HUES48 (cell line): ENCODE measurements around the gene DOCK2.
"Not testable (repeated sequence)": the region's sequence is repeated elsewhere in the genome, so short reads cannot be mapped to it uniquely, and the experiment has no call there.

ENCODE experiments used
- H3K27ac ChIP-seq: one replicate; pipeline ENCODE4 v1.7.0; 2013; ENCODE audit warnings: low read depth, low read length, inconsistent platforms
- H3K27me3 ChIP-seq: 2 replicates; pipeline ENCODE4 v1.6.1; 2013; ENCODE audit warnings: mild to moderate bottlenecking, low read length; ENCODE audit not compliant: control insufficient read depth, insufficient read depth
- H3K36me3 ChIP-seq: 2 replicates; pipeline ENCODE4 v1.6.1; 2013; ENCODE audit warnings: low read length; ENCODE audit not compliant: control insufficient read depth, insufficient read depth
- H3K4me1 ChIP-seq: 2 replicates; pipeline ENCODE4 v1.6.1; 2013; ENCODE audit warnings: mild to moderate bottlenecking, low read length; ENCODE audit not compliant: control insufficient read depth, insufficient read depth
- H3K4me3 ChIP-seq: 2 replicates; pipeline ENCODE4 v1.5.1; 2013; ENCODE audit warnings: mild to moderate bottlenecking, low read depth, low read length
- H3K9ac ChIP-seq: 2 replicates; pipeline ENCODE4 v1.6.1; 2013; ENCODE audit warnings: mild to moderate bottlenecking, low read depth, low read length, moderate library complexity
- H3K9me3 ChIP-seq: 2 replicates; pipeline ENCODE4 v1.6.1; 2013; ENCODE audit warnings: low read length; ENCODE audit not compliant: control insufficient read depth, insufficient read depth

Gene DOCK2

GRCh38 chr5:169828385-169828784 is 191.3 kb downstream of the DOCK2 start:
- Histone ChIP-seq H3K36me3 (no peaks in the 10 kb centered on the region), H3K27me3 (no peaks in the 10 kb centered on the region), H3K27ac (no peak overlapping the region), H3K4me1 (peaks cover 4% of the 10 kb centered on the region; the same call in 1 of the 2 replicates), H3K9ac (no peak overlapping the region), H3K9me3 (no peaks in the 10 kb centered on the region), H3K4me3 (no peak overlapping the region)

- Histone ChIP-seq H3K36me3 (no peaks in the 10 kb centered on the region), H3K9ac (no peak overlapping the region), H3K4me3 (no peak overlapping the region), H3K27ac (no peak overlapping the region), H3K27me3 (no peaks in the 10 kb centered on the region), H3K4me1 (peaks cover 4% of the 10 kb centered on the region; the same call in 1 of the 2 replicates), H3K9me3 (no peaks in the 10 kb centered on the region)
These were observed 194.3 kb downstream of the DOCK2 start for GRCh38 chr5:169831331-169831730.

- H3K27ac ChIP-seq, result no peak overlapping the region
These were observed 195.2 kb downstream of the DOCK2 start for GRCh38 chr5:169832304-169832703.

GRCh38 chr5:169832845-169833244 is 195.8 kb downstream of the DOCK2 start:
- H3K27me3 ChIP-seq, result no peaks in the 10 kb centered on the region
- no peaks in the 10 kb centered on the region for H3K9me3 ChIP-seq
- no peak overlapping the region for H3K9ac ChIP-seq
- no peaks in the 10 kb centered on the region for H3K36me3 ChIP-seq
- H3K27ac ChIP-seq, result no peak overlapping the region
- no peaks in the 10 kb centered on the region for H3K4me1 ChIP-seq
- no peak overlapping the region for H3K4me3 ChIP-seq

More at GRCh38 chr5:169832304-169832703, 195.2 kb downstream of the DOCK2 start:
- Histone ChIP-seq H3K4me3 (no peak overlapping the region), H3K9ac (no peak overlapping the region), H3K4me1 (no peaks in the 10 kb centered on the region), H3K27me3 (no peaks in the 10 kb centered on the region), H3K36me3 (no peaks in the 10 kb centered on the region), H3K9me3 (no peaks in the 10 kb centered on the region)

GRCh38 chr5:169833681-169834292 is 196.7 kb downstream of the DOCK2 start:
- not testable (repeated sequence) for H3K27me3 ChIP-seq, H3K4me1 ChIP-seq, H3K9me3 ChIP-seq, H3K27ac ChIP-seq, H3K36me3 ChIP-seq, H3K9ac ChIP-seq, H3K4me3 ChIP-seq

- not testable (repeated sequence) for H3K4me3 ChIP-seq, H3K27me3 ChIP-seq, H3K9me3 ChIP-seq, H3K9ac ChIP-seq, H3K36me3 ChIP-seq, H3K27ac ChIP-seq, H3K4me1 ChIP-seq
These were observed 197.5 kb downstream of the DOCK2 start for GRCh38 chr5:169834540-169834939.

GRCh38 chr5:169836835-169837536 is 199.9 kb downstream of the DOCK2 start:
- H3K4me3 ChIP-seq, result no peak overlapping the region
- no peak overlapping the region for H3K27ac ChIP-seq
- no peaks in the 10 kb centered on the region for H3K9me3 ChIP-seq
- H3K4me1 ChIP-seq, result no peaks in the 10 kb centered on the region
- no peaks in the 10 kb centered on the region for H3K27me3 ChIP-seq
- no peak overlapping the region for H3K9ac ChIP-seq
- H3K36me3 ChIP-seq, result no peaks in the 10 kb centered on the region

- no peak overlapping the region for H3K27ac ChIP-seq
- no peaks in the 10 kb centered on the region for H3K4me1 ChIP-seq
- no peaks in the 10 kb centered on the region for H3K27me3 ChIP-seq
- no peaks in the 10 kb centered on the region for H3K36me3 ChIP-seq
- H3K9ac ChIP-seq, result no peak overlapping the region
- H3K9me3 ChIP-seq, result no peaks in the 10 kb centered on the region
- no peak overlapping the region for H3K4me3 ChIP-seq
These were observed 200.6 kb downstream of the DOCK2 start for GRCh38 chr5:169837686-169838085.

- no peak overlapping the region for H3K4me3 ChIP-seq
- H3K9ac ChIP-seq, result no peak overlapping the region
- H3K4me1 ChIP-seq, result no peaks in the 10 kb centered on the region
- no peaks in the 10 kb centered on the region for H3K9me3 ChIP-seq
- no peaks in the 10 kb centered on the region for H3K27me3 ChIP-seq
- no peaks in the 10 kb centered on the region for H3K36me3 ChIP-seq
- no peak overlapping the region for H3K27ac ChIP-seq
These were observed 201.6 kb downstream of the DOCK2 start for GRCh38 chr5:169838688-169839087.

GRCh38 chr5:169840405-169840804 is 203.3 kb downstream of the DOCK2 start:
- H3K36me3 ChIP-seq, result no peaks in the 10 kb centered on the region
- H3K27ac ChIP-seq, result no peak overlapping the region
- H3K27me3 ChIP-seq, result no peaks in the 10 kb centered on the region
- H3K9me3 ChIP-seq, result no peaks in the 10 kb centered on the region
- no peaks in the 10 kb centered on the region for H3K4me1 ChIP-seq
- no peak overlapping the region for H3K4me3 ChIP-seq
- no peak overlapping the region for H3K9ac ChIP-seq

- Histone ChIP-seq H3K36me3 (no peaks in the 10 kb centered on the region), H3K4me1 (no peaks in the 10 kb centered on the region), H3K9ac (no peak overlapping the region), H3K27ac (no peak overlapping the region), H3K4me3 (no peak overlapping the region), H3K27me3 (no peaks in the 10 kb centered on the region), H3K9me3 (no peaks in the 10 kb centered on the region)
These were observed 205.6 kb downstream of the DOCK2 start for GRCh38 chr5:169842699-169843098.
